Superior temporal gyrus (tissue), 1 donor: ENCODE data around the gene ANXA3.
"Not testable (repeated sequence)": the region's sequence is repeated elsewhere in the genome, so short reads cannot be mapped to it uniquely, and the experiment has no call there.

ENCODE experiments used
- DNase-seq: peaks from one replicate; pipeline ENCODE4 v3.0.0-alpha.2; 2016; ENCODE audit errors: extremely low spot score

Gene ANXA3

DNA sequence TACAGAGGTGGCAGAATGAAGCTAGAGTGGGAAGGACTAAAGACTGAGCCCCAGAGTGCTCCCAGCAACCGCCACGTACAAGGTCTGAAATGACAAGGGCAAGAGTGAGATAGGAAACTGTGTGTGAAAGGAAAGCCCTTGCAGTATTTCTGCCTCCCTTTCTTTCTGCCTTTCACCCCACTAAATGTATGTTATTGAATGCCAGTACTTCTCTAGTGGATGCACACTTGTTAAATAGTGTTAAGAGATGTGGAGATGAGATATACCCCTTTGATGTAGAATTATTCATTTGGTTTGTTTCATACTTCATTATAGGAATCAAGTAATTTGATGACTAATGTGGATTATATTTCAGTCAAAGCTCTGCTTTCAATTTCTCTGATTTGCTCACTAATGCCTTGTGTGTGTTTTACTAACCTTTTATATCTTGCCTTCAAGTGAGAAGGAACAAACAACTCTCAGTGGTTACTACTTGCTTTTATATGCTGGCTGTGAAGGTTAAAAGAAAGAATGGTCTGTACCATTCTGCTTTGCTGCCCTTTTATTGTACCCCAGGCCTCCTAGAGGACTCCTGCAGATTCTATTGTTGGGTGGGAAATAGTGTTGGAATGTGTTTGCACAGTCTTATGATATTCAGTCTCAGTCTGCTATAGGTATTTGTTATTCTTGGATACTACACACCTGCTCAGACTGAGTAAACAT lies 8.0 kb upstream of the ANXA3 start:
- DNase-seq, result no peak

GRCh38 chr4:78544678-78545077 lies 6.9 kb upstream of the ANXA3 start:
- no peak for DNase-seq

- no peak for DNase-seq
Measured at GRCh38 chr4:78545275-78546246, 6.0 kb upstream of the ANXA3 start.

DNA sequence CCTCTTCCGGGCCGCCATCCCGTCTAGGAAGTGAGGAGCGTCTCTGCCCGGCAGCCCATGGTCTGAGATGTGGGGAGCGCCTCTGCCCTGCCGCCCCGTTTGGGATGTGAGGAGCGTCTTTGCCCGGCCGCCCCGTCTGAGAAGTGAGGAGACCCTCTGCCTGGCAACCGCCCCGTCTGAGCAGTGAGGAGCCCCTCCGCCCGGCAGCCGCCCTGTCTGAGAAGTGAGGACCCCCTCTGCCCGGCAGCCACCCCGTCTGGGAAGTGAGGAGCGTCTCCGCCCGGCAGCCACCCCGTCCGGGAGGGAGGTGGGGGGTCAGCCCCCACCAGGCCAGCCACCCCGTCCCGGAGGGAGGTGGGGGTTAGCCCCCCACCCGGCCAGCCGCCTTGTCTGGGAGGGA lies 3.7 kb upstream of the ANXA3 start:
- not testable (repeated sequence) for DNase-seq

- DNase-seq, result not testable (repeated sequence)
Measured at GRCh38 chr4:78548889-78549288, 2.7 kb upstream of the ANXA3 start.

DNA sequence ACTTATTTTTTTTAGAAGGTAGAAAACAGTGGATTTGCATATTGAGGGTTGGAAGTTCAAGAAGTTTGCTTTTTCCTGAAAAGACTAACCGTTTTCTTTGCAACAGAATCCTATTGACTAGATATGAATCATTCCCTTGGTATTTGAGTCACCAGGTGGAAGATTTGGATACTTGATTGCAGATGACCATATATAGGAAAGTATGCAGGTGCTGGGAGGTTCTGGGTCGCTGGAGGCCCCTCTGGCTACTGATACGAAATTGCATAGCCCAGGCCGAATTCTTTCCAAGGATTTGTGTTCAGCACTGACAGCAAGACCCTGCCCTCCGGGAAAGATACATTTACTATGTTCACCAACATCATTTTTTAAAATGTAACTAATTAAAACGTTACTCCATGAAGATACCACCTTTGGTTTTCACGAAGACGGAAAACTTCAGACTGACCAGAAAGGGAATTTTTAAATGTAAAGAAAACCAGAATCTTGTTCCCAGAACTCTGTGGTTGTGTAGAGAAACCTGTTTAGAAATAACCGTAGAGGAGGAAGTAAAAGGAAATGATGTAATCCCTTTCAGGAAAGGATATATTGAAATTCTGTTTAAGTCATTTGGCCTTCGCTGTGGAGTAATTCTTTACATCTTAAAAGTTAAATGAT lies 946 bp downstream of the ANXA3 start:
- no peak for DNase-seq

DNA sequence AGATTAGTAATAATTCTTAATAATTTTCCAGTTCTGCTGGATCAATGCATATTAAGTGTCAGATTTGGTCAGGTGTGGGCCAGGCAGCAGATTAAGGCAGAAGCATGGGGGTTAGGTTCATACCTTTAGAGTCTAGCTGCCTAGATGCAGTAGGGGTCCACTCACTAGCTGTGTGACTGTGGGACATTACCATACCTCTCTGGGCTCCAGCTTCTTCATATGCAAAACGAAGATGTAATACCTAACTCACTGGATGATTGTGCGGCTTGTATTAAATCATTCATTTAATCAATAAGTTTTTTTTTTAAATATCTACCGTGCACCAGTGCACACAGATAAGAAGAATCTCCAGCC lies 1.4 kb downstream of the ANXA3 start:
- no peak for DNase-seq

GRCh38 chr4:78553529-78554060 lies 2.0 kb downstream of the ANXA3 start:
- DNase-seq, result no peak

- DNase-seq, result no peak
Measured at GRCh38 chr4:78556665-78557064, 5.1 kb downstream of the ANXA3 start.

DNA sequence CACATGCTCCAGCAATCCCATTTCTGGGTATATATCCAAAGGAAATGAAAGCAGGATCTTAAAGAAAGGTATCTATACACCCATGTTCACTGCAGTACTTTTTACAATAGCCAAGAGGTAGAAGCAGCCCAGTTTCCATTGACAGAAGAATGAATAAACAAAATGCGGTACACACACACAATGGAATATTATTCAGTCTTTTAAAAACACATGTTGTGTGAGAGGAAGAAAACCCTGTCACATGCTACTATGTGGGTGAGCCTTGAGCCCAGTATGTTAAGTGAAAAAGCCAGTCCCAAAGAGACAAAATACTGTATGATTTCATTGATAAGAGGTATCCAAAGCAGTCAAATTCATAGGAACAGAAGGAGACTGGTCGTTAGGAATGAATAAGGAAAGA lies 6.3 kb downstream of the ANXA3 start:
- DNase-seq, result no peak

GRCh38 chr4:78558410-78558809 lies 6.8 kb downstream of the ANXA3 start:
- DNase-seq, result no peak

- no peak for DNase-seq
Measured at GRCh38 chr4:78560296-78560963, 8.9 kb downstream of the ANXA3 start.

- DNase-seq, result no peak
Measured at GRCh38 chr4:78561677-78562076, 10.1 kb downstream of the ANXA3 start.

DNA sequence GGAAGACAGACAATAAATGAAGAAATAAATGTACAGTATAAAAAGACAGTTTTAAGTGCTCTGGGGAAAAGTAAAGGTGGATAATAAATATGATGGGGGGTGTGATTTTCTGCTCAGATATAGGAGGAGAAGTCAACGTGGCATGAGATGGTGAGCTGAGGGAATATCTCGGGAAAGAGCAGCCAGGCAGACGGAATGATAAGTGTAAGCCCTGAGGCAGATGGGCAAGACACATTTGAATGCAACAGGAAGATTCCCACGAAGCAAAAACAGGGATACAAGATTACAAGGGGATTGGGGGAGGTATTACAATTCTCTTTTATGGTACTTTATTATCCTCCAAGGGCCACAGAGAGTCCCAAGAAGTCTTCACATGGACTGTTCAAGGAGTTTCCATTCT lies 11.1 kb downstream of the ANXA3 start:
- DNase-seq, result no peak

- no peak for DNase-seq
Measured at GRCh38 chr4:78565971-78566372, 14.4 kb downstream of the ANXA3 start.

DNA sequence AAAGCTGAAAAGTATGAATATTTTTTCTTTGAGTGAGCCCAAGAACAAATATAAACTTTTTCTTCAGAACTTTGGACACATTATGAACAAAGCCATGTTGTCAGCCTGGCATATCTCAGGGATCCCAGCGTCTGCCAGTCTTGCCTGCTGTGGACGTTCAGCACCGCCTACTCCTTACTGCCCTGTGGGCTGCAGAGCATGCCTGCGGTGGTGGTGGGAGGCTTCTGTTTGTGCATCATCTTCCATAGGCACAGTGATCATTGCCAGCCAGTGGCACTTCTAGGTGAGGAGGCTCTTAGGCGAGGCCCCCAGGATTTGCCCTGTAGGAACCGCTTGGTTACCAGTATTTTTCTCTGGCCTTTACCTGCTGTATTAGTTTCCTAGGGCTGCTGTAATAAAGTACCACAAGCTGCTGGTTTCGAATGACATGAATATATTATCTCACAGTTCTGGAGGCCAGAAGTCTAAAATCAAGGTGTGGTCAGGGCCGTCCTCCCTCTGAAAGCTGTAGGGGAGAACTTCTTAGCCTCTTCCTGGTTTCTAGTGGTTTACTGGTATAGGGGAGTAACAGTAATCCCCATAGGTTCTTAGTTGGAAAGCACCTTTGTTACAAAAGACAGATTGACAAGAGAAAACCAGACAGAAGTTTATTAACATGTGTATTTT lies 15.4 kb downstream of the ANXA3 start:
- DNase-seq, result no peak

DNA sequence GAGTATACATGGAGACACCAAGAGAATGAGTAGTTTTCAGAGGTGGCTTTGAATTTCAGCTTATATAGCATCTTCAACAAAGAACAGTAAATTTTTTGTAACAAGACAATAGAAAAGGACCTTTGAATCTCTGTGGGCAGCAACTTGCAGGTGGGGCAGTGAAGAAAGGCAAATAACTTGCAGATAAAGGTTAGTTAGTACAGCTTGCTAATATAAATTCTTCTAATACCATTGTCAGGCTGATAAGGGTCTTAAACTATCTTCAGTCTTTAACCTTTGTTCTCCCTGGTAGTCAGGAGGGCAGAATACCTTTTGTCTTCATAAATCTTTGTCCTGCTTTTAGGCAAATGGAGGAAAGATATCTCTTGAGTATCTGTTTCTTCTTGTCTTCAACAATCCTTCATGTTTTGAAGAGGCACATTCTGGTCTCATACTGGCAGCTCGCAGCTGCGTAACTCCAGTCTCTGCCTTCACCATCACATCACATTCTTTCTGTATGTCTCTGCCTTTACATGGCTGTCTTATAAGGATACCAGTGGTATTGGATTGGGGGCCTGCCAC lies 16.0 kb downstream of the ANXA3 start:
- no peak for DNase-seq

DNA sequence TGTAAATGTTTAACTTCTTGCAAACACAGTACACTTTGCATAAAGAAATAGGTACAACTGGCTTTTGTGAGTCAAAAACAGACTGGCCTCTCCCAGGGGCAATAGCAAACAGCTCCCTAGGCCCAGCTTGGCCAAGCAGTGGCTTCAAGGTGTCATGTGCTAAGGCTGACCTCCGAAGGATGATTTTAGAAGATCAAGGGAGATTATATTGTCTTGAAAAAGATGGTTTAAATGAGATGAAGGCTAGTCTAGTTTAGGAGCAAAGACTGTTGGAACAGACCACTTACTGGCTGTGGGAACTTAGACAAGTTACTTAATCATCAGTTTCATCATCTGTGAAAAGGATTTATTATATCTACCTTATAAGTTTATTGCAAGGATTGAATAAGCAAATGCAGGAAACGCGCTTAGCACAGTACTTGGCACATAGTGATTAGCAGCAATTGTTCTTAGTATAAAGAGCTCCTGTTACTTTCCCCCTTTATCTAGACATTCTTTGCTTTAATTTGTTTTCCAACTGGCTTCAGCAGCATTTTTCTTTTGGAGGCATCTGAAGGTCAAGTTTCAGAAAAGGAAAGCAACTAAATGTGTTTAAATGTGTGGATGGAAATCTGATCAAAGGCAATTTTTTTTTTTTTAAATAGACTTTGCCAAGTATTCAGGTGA lies 17.2 kb downstream of the ANXA3 start:
- DNase-seq, result no peak

- DNase-seq, result no peak
Measured at GRCh38 chr4:78569306-78569821, 17.8 kb downstream of the ANXA3 start.

GRCh38 chr4:78570117-78570516 lies 18.5 kb downstream of the ANXA3 start:
- DNase-seq, result no peak
